H1 (cell line): ENCODE results near the gene KRT75. TPM values are rescaled to one million over a fixed set of nuclear protein-coding genes. Genes with fewer than 3 reads are reported as not detected.

Experiments
- KDM1A ChIP-seq: fragments of 200-600, 300-600 bp; sonication (generic); IDR thresholded peaks from 2 replicates; pipeline ENCODE4 v1.7.1; 2016; ENCODE audit warnings: mild to moderate bottlenecking, low read length, borderline replicate concordance
- polyA plus RNA-seq, 7 experiments: library from polyadenylated mRNA; depleted of rRNA in 3 of 7; stranded (reverse) in 5 of 7; unstranded in 2 of 7; fragments of >200 nt in 5 of 7; fragments of 200-250 nt in 2 of 7; gene quantifications; 1 replicate in 5 of 7; 2 replicates in 1 of 7; 4 replicates in 1 of 7; pipeline versions ENCODE4 v1.2.1 to v1.2.3, GENCODE V29; 2011 to 2013; ENCODE audit warnings: missing spikeins in 2 of 7, mixed read lengths in 2 of 7
- total RNA-seq: library from RNA; stranded (reverse); fragmentation: NEBNext Ultra II Directional; extraction: Animal tissue kit (Norgen Biotek cat#: 25700); gene quantifications from 2 replicates; pipeline ENCODE4 v1.2.1, GENCODE V29; 2021
- TF ChIP-seq, protein P1 (sequence below): fragments of 300-600 bp; sonication (generic); IDR thresholded peaks from 2 replicates; pipeline ENCODE4 v1.7.1; 2012; ENCODE audit warnings: low read length, moderate library complexity, mild to moderate bottlenecking, inconsistent platforms; ENCODE audit not compliant: insufficient replicate concordance

Gene KRT75
- total and polyA plus RNA-seq, 2 of the 8 experiments (the other 6 are each of a cell fraction or from before 2014, with no cell fraction given), result not detected

DNA sequence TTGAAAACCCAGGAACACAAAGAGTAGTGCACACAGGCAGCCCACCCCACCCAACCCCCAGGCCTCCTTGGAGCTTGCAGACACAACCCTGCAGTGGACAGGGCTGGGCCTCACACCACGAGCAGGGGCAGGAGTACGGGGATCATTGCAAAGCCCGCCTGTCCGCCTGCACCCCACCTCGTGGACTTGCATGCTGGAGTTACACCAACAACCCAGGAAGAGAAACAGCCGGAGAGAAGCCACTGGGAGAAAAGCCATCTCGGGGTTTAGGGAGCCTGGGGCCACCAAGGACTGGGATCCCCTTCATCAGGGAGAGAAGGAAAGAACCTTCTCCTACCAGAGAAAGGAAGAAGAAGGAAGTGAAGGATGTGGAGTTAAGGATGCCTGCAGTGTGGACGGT, 56.9 kb downstream of the KRT75 start (continued):
- TF ChIP-seq, protein P1, sequence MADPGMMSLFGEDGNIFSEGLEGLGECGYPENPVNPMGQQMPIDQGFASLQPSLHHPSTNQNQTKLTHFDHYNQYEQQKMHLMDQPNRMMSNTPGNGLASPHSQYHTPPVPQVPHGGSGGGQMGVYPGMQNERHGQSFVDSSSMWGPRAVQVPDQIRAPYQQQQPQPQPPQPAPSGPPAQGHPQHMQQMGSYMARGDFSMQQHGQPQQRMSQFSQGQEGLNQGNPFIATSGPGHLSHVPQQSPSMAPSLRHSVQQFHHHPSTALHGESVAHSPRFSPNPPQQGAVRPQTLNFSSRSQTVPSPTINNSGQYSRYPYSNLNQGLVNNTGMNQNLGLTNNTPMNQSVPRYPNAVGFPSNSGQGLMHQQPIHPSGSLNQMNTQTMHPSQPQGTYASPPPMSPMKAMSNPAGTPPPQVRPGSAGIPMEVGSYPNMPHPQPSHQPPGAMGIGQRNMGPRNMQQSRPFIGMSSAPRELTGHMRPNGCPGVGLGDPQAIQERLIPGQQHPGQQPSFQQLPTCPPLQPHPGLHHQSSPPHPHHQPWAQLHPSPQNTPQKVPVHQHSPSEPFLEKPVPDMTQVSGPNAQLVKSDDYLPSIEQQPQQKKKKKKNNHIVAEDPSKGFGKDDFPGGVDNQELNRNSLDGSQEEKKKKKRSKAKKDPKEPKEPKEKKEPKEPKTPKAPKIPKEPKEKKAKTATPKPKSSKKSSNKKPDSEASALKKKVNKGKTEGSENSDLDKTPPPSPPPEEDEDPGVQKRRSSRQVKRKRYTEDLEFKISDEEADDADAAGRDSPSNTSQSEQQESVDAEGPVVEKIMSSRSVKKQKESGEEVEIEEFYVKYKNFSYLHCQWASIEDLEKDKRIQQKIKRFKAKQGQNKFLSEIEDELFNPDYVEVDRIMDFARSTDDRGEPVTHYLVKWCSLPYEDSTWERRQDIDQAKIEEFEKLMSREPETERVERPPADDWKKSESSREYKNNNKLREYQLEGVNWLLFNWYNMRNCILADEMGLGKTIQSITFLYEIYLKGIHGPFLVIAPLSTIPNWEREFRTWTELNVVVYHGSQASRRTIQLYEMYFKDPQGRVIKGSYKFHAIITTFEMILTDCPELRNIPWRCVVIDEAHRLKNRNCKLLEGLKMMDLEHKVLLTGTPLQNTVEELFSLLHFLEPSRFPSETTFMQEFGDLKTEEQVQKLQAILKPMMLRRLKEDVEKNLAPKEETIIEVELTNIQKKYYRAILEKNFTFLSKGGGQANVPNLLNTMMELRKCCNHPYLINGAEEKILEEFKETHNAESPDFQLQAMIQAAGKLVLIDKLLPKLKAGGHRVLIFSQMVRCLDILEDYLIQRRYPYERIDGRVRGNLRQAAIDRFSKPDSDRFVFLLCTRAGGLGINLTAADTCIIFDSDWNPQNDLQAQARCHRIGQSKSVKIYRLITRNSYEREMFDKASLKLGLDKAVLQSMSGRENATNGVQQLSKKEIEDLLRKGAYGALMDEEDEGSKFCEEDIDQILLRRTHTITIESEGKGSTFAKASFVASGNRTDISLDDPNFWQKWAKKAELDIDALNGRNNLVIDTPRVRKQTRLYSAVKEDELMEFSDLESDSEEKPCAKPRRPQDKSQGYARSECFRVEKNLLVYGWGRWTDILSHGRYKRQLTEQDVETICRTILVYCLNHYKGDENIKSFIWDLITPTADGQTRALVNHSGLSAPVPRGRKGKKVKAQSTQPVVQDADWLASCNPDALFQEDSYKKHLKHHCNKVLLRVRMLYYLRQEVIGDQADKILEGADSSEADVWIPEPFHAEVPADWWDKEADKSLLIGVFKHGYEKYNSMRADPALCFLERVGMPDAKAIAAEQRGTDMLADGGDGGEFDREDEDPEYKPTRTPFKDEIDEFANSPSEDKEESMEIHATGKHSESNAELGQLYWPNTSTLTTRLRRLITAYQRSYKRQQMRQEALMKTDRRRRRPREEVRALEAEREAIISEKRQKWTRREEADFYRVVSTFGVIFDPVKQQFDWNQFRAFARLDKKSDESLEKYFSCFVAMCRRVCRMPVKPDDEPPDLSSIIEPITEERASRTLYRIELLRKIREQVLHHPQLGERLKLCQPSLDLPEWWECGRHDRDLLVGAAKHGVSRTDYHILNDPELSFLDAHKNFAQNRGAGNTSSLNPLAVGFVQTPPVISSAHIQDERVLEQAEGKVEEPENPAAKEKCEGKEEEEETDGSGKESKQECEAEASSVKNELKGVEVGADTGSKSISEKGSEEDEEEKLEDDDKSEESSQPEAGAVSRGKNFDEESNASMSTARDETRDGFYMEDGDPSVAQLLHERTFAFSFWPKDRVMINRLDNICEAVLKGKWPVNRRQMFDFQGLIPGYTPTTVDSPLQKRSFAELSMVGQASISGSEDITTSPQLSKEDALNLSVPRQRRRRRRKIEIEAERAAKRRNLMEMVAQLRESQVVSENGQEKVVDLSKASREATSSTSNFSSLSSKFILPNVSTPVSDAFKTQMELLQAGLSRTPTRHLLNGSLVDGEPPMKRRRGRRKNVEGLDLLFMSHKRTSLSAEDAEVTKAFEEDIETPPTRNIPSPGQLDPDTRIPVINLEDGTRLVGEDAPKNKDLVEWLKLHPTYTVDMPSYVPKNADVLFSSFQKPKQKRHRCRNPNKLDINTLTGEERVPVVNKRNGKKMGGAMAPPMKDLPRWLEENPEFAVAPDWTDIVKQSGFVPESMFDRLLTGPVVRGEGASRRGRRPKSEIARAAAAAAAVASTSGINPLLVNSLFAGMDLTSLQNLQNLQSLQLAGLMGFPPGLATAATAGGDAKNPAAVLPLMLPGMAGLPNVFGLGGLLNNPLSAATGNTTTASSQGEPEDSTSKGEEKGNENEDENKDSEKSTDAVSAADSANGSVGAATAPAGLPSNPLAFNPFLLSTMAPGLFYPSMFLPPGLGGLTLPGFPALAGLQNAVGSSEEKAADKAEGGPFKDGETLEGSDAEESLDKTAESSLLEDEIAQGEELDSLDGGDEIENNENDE, result no peak
- no peak for TF ChIP-seq KDM1A
